Dendritic cell treated with granulocyte-macrophage colony-stimulating factor and Interleukin-4, amounts not matched to agents 40 ng/mL and 50 ng/mL, for 4 days (primary cell): ENCODE results near the gene STXBP2.

Experiments used
- H3K27ac Mint-ChIP-seq: one replicate; pipeline ENCODE4 v1.8.0; 2022; ENCODE audit warnings: mild to moderate bottlenecking, mixed read lengths
- H3K27me3 Mint-ChIP-seq: one replicate; pipeline ENCODE4 v1.8.0; 2022; ENCODE audit warnings: mild to moderate bottlenecking, mixed read lengths
- H3K36me3 Mint-ChIP-seq: one replicate; pipeline ENCODE4 v1.8.0; 2022; ENCODE audit warnings: low read depth, mixed read lengths
- H3K4me1 Mint-ChIP-seq: one replicate; pipeline ENCODE4 v1.8.0; 2022; ENCODE audit warnings: low read depth, mixed read lengths
- H3K4me3 Mint-ChIP-seq: one replicate; pipeline ENCODE4 v1.8.0; 2022; ENCODE audit warnings: mild to moderate bottlenecking, moderate library complexity, mixed read lengths
- H3K9me3 Mint-ChIP-seq: one replicate; pipeline ENCODE4 v1.8.0; 2022; ENCODE audit warnings: mixed read lengths
- intact Hi-C: fragments of 100-400 bp; cut with micrococcal nuclease; formaldehyde crosslinking; loops from one replicate; pipeline ENCODE4 v1.15.0; 2022

The STXBP2 gene

DNA sequence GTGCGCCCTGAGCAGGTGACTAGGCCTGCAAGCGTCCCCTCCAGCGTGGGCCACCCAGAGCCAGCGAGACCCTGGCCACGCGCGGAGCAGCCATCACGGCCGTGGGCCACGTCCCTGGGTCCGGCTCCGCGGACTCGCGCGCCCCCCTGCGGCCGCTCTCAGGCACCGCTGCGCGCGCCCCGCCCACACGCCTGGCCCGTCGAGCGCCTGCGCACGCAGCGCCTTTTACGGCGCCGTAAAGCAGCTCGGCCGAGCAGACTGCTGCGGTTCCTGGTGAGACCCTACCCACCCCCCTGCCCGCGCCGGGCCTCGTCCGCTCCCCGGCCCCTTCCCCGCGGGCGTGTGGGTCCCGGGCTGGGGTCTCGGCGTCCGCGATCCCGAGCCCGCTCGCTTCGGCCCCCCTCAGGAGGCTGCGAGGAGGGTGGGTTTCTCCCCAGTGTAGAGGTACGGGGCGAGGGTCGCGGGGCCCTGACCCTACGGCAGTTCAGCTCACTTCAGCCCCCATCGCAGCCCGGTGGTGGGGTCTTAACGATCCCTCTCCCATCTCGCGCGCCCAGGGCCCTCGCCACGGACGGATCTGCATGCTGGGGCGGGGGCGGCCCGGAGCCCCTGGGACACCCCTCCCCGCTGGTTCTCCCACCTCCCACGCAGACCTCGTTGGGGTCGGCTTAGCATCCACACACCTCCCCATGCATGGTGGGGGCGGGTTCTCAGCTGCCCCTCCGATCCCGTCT lies 43.9 kb downstream of the STXBP2 start, which contains the start of gene TRAPPC5:
TRAPPC5 (plus strand) TSS at position 228 of the 734 bp plus-strand sequence. CDS start 1,421 bp downstream, outside the sequence.
- Mint-ChIP-seq H3K36me3 (peaks cover 47% of the 10 kb centered on the region), H3K27ac (peak within 1 kb of the TSS; percentile 96), H3K9me3 (no peaks in the 10 kb centered on the region), H3K4me1 (peaks cover 72% of the 10 kb centered on the region), H3K4me3 (peak within 1 kb of the TSS; percentile 98), H3K27me3 (no peaks in the 10 kb centered on the region)
- intact Hi-C loops = loop anchor here (1.0 to 10.0 kb wide), 4 partner anchors 28 to 244 kb away; partner anchors contain the start of genes CTXN1 and SNAPC2

DNA sequence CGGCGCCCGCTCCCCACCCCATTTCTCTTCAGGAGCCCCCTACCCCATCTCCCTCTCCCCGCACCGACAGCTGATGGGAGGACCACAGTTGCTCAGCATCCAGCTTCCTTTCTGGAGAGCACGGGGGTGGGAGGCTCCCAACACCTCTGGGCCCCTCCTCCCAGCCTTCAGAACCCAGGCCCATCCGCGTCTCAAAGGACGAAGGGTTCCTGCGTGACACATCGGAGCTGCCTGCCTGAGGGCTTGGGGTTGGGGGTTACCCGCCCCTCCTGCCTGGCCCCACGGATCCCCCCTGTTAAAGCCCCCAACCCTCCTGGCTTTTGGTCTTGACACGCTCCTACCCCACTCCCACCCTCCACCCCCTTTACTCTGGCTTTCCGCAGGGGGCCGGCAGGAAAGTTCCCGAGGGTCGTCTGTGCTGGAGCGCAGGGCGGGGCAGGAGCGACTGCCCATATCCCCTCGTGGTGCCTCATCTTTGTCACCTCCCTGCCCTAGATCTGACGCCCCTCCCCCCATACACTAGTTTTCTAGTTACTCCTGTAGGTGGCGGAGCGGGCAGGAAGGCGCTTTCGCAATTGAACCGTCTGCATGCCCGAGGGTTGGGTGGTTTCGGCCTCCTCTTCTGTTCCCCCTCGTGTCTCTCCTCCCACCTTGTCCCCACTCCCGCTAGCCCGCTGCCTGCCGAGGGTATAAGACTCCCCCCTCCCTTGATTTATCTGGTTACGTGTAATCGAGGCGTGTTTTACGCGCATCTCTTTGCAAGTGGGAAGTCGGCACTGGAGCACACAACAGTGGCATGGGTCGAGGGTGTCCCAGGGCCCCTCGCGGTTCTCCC lies 44.6 kb downstream of the STXBP2 start:
- H3K27me3 Mint-ChIP-seq = no peaks in the 10 kb centered on the region
- H3K4me3 Mint-ChIP-seq = peak overlapping the region; percentile 98
- peaks cover 52% of the 10 kb centered on the region for H3K36me3 Mint-ChIP-seq
- intact Hi-C loops = loop anchor here (1.0 to 10.0 kb wide), 2 partner anchors 118 to 243 kb away; partner anchors contain the start of genes CTXN1 and SNAPC2
- peak overlapping the region; percentile 96 for H3K27ac Mint-ChIP-seq
- H3K9me3 Mint-ChIP-seq = no peaks in the 10 kb centered on the region
- H3K4me1 Mint-ChIP-seq = peaks cover 72% of the 10 kb centered on the region

DNA sequence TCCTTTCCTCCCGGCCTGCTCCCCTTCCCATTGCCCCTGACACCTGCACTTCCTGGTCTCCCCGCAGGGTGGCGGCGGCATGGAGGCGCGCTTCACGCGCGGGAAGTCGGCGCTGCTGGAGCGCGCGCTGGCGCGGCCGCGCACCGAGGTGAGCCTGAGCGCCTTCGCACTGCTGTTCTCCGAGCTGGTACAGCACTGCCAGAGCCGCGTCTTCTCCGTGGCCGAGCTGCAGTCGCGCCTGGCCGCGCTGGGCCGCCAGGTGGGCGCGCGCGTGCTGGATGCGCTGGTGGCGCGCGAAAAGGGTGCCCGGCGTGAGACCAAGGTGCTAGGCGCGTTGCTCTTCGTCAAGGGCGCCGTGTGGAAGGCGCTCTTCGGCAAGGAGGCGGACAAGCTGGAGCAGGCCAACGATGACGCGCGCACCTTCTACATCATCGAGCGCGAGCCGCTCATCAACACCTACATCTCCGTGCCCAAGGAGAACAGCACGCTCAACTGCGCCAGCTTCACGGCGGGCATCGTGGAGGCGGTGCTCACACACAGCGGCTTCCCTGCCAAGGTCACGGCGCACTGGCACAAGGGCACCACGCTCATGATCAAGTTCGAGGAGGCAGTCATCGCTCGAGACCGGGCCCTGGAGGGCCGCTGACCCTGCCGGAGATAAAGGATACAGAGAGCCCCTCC lies 45.4 kb downstream of the STXBP2 start:
- intact Hi-C loops = loop anchor here (10.0 kb wide), 1 partner anchor 242 kb away; the partner anchor contains the start of genes CTXN1 and SNAPC2

DNA sequence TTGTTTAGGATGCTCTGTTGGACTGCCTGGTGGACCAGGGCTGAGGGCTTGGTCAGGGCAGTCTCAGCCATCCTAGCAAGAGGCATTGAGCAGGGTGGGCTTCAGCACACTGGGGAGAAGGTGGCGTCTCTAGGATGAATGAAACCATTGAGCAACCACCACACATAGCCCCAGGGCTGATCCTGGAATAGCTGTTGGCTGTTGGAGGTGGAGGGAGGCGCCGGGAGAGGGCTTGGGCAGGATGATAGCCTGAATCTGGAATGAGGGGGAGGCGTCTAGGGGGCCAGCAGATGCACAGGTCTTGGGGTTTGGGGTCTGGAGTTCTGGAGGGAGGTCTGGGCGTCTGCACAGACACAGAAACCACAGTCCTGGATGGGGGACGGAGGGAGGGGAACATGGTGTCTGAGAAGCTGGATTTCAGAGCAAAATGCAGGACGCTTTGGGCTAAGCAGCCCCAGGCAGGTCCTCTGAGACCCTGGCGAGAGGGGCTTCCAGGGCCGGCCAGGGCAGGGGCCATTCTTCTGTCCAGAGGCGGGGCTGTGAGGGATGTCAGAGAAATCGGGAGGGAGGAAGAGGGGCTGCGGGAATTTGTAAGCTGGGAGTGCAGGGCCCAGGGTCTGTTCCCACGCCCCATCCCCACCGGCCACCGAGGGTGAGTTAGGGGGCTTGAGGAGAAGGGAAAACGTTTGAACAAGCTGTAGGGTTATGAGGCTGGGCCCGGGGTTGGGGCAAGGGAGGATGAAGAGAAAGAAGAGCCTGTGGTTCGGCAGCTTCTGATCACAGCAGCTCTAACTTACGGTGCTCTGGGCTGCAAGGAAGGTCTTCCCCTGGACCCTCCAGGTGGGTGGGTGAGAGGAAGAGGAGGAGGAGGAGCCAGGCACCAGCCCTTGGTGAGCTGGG lies 48.9 kb downstream of the STXBP2 start:
- H3K27me3 Mint-ChIP-seq = no peaks in the 10 kb centered on the region
- no peak overlapping the region for H3K4me3 Mint-ChIP-seq
- H3K9me3 Mint-ChIP-seq = no peaks in the 10 kb centered on the region
- peak overlapping the region; percentile 48 for H3K27ac Mint-ChIP-seq
- intact Hi-C loops = loop anchor here (10.0 kb wide), 1 partner anchor 239 kb away; the partner anchor contains the start of genes CTXN1 and SNAPC2
- peaks cover 43% of the 10 kb centered on the region for H3K4me1 Mint-ChIP-seq
- peaks cover 52% of the 10 kb centered on the region for H3K36me3 Mint-ChIP-seq

More for the DNA sequence above, 45.4 kb downstream of the STXBP2 start:
- peak overlapping the region; percentile 96 for H3K27ac Mint-ChIP-seq
- H3K4me3 Mint-ChIP-seq = peak overlapping the region; percentile 98
- H3K36me3 Mint-ChIP-seq = peaks cover 52% of the 10 kb centered on the region
- H3K4me1 Mint-ChIP-seq = peaks cover 71% of the 10 kb centered on the region
- H3K9me3 Mint-ChIP-seq = no peaks in the 10 kb centered on the region
- no peaks in the 10 kb centered on the region for H3K27me3 Mint-ChIP-seq

DNA sequence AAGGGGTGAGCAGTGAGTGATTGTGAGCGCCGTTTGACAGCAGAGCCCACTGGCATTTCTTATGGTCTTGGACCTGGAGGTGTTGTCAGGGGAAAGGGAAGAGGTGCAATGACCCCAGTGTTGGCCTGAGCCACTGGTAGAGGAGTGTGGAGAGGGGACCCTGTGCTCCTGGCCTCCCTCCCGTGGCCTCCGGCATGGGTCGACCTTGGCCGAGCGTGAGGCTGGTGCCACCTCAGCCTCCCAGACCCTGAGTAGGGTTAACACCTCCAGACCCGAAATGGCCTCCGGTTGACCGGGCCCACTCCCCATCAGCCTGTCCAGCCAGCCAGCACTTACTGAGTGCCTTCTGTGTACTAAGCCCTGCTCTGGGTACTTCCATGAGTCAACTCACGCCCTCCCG lies 50.3 kb downstream of the STXBP2 start:
- no peak overlapping the region for H3K4me3 Mint-ChIP-seq
- no peaks in the 10 kb centered on the region for H3K9me3 Mint-ChIP-seq
- no peaks in the 10 kb centered on the region for H3K27me3 Mint-ChIP-seq
- H3K4me1 Mint-ChIP-seq = peaks cover 32% of the 10 kb centered on the region
- H3K36me3 Mint-ChIP-seq = peaks cover 38% of the 10 kb centered on the region
- peak overlapping the region; percentile 48 for H3K27ac Mint-ChIP-seq
- intact Hi-C loops = loop anchor here (10.0 kb wide), 1 partner anchor 238 kb away; the partner anchor contains the start of genes CTXN1 and SNAPC2

DNA sequence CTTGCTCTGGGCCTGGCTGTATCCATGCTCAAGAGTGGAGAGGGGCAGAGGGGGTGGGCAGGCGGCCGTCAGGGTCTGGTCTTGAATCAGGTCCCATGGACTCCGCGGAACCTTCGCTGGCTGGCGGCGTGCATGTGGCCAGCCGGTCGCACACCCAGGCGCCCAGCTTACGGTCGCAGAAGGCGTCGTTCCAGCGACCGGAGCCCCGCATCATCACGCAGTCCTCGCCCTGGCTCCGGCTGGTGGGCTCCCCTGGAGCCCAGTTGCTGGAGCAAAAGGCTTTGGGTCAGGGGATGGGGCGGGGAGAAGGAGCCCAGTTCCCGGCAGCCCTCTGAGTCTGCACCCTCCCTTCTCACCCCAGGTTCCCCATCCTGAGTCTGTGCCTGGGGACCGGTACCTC lies 52.3 kb downstream of the STXBP2 start:
- peaks cover 27% of the 10 kb centered on the region for H3K4me1 Mint-ChIP-seq
- H3K9me3 Mint-ChIP-seq = no peaks in the 10 kb centered on the region
- intact Hi-C loops = loop anchor here (10.0 kb wide), 1 partner anchor 236 kb away; the partner anchor contains the start of genes CTXN1 and SNAPC2
- H3K27me3 Mint-ChIP-seq = no peaks in the 10 kb centered on the region
- H3K27ac Mint-ChIP-seq = no peak overlapping the region
- no peak overlapping the region for H3K4me3 Mint-ChIP-seq
- peaks cover 18% of the 10 kb centered on the region for H3K36me3 Mint-ChIP-seq

DNA sequence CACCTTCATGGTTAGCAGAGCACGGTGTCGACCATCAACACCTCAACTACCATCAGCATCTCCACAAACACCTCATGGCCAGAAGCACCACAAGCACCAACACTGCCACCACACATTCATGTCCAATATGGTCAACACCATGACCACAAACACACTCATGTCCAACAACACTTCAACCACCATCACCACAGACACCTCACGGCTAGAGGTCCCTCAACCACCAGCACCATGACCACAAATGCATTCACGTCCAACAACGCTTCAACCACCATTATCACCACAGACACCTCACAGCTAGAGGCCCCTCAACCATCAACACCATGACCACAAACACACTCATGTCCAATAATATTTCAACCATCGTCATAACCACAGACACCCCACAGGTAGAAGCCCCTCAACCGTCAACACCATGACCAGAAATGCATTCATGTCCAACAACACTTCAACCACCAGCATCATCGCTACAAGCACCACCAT lies 53.9 kb downstream of the STXBP2 start:
- intact Hi-C loops = no loop called here
- Mint-ChIP-seq H3K27ac (no peak overlapping the region), H3K4me3 (no peak overlapping the region), H3K27me3 (no peaks in the 10 kb centered on the region), H3K36me3 (peaks cover 5% of the 10 kb centered on the region), H3K9me3 (no peaks in the 10 kb centered on the region), H3K4me1 (peaks cover 30% of the 10 kb centered on the region)

DNA sequence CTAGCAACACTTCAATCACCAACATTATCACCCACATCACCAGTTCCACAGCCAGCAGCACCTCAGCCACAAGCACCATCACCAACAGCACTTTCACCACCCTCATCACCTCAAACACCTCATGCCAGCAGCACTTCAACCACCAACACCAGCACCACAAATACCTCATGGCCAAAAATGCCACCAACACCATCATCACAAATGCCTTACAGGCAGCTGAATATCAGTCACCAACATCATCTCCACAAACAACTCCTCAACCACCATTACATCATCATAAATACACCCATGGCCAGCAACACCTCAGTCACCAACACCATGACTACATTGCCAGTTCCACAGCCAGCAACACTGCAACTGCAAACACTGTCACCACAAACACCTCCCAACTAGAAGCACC lies 54.6 kb downstream of the STXBP2 start:
- intact Hi-C loops = no loop called here
- H3K27ac Mint-ChIP-seq = no peak overlapping the region
- H3K27me3 Mint-ChIP-seq = no peaks in the 10 kb centered on the region
- H3K4me3 Mint-ChIP-seq = no peak overlapping the region
- no peaks in the 10 kb centered on the region for H3K9me3 Mint-ChIP-seq
- H3K36me3 Mint-ChIP-seq = peaks cover 6% of the 10 kb centered on the region
- peaks cover 26% of the 10 kb centered on the region for H3K4me1 Mint-ChIP-seq

DNA sequence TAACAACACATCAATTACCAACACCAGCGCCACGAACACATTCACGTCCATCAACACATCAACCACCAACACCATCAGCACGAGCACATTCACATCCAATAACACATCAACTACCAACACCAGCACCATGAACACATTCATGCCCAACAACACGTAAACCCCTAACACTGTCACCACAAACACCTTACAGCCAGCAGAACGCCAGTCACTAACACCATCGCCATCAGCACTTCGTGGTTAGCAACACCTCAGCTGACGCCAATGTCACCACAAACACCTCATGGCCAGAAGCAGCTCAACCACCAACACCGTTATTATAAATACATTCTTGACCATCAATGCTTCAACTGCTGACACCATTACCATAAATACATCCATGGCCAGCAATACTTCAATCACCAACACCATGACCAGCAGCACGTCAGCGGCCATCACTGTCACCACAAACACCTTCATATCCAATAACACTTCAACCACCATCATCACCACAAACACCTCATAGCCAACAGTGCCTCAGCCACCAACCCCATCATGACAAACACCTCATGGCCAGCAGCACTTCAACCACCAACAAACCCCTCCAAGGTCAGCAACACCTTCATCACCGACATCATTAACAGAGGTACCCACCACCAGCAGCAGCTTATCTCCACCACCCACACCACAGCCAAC lies 55.6 kb downstream of the STXBP2 start:
- intact Hi-C loops = no loop called here
- Mint-ChIP-seq H3K27me3 (no peaks in the 10 kb centered on the region), H3K4me3 (no peak overlapping the region), H3K9me3 (no peaks in the 10 kb centered on the region), H3K27ac (no peak overlapping the region), H3K4me1 (peaks cover 29% of the 10 kb centered on the region), H3K36me3 (peaks cover 16% of the 10 kb centered on the region)

DNA sequence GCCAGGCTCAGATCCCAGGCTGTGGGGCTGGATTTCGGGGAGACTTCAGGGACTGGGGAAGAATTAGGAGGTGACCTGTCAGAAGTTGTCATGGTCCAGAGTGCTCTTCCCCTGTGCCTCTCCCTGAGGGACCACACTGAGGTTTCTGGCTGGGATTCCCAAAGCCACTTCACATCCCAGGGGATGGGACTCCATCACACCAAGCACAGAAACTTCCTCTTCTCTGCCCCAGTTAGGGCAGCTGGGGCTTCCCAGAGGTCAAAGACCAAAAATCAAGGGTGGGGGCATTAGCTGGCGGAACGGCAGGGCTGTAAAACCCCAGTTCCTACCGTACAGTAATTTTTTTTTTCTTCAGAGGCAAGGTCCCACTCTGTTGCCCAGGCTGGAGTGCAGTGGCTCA lies 57.6 kb downstream of the STXBP2 start:
- Mint-ChIP-seq H3K9me3 (no peaks in the 10 kb centered on the region), H3K4me1 (peaks cover 37% of the 10 kb centered on the region), H3K4me3 (no peak overlapping the region), H3K27ac (no peak overlapping the region), H3K27me3 (no peaks in the 10 kb centered on the region), H3K36me3 (peaks cover 36% of the 10 kb centered on the region)
- intact Hi-C loops = no loop called here
